Transverse colon (tissue), 3 donors: Measurements from ENCODE around the gene LYPD4.

Experiments
- POLR2A ChIP-seq: fragments of 450-650 bp; IDR thresholded peaks from one replicate; pipeline ENCODE4 v1.6.1; 2016; ENCODE audit warnings: antibody characterized with exemption, mild to moderate bottlenecking, moderate library complexity
- TF ChIP-seq, protein P1 (sequence below), 5 experiments: fragments of 200-600 bp in 3 of 5; fragments of 450-650 bp in 2 of 5; sonication (generic) in 3 of 5; IDR thresholded peaks; 1 replicate in 2 of 5; 2 replicates in 3 of 5; pipeline ENCODE4 v1.5.1; 2016 to 2017; ENCODE audit warnings: antibody characterized with exemption in 5 of 5, inconsistent platforms in 3 of 5, mild to moderate bottlenecking in 2 of 5, moderate library complexity in 1 of 5

DNA sequence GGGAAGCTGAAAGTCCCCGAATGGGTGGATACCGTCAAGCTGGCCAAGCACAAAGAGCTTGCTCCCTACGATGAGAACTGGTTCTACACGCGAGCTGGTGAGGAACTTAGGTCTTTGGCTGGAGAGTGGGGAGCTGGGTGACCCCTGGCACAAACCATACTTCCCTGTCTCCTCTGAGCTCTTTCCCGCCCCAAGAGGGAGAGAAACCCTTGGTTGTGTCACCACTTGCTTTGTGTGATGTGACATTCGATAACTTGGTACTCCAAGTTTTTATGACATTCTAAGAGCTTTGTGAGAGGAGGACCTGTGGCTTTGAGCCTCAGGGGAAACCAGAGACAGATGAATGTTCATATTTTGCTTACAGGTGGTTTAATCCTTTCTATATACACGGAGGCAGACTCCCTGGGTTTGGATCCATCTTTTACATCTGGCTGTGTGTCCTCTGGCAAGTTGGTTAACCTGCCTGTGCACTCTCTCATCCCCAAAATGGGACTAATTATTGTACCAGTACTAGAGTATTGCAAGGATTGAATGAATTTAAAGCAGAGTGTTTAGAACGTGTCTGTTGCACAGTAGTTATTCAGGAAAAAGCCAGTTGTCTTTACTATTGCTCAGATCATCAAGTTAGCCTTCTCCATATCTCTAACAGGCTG, 16.8 kb upstream of the LYPD4 start:
- TF ChIP-seq POLR2A, result no peak
- TF ChIP-seq, protein P1, sequence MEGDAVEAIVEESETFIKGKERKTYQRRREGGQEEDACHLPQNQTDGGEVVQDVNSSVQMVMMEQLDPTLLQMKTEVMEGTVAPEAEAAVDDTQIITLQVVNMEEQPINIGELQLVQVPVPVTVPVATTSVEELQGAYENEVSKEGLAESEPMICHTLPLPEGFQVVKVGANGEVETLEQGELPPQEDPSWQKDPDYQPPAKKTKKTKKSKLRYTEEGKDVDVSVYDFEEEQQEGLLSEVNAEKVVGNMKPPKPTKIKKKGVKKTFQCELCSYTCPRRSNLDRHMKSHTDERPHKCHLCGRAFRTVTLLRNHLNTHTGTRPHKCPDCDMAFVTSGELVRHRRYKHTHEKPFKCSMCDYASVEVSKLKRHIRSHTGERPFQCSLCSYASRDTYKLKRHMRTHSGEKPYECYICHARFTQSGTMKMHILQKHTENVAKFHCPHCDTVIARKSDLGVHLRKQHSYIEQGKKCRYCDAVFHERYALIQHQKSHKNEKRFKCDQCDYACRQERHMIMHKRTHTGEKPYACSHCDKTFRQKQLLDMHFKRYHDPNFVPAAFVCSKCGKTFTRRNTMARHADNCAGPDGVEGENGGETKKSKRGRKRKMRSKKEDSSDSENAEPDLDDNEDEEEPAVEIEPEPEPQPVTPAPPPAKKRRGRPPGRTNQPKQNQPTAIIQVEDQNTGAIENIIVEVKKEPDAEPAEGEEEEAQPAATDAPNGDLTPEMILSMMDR (IDR thresholded peaks at IDR 0.05), result no peak
